ENCODE results near the gene ONECUT1. TPM values are rescaled to one million over a fixed set of nuclear protein-coding genes. Genes with fewer than 3 reads are reported as not detected.

Gene ONECUT1
- total RNA-seq, 1 experiment from 2014 or later: 1.3 TPM

DNA sequence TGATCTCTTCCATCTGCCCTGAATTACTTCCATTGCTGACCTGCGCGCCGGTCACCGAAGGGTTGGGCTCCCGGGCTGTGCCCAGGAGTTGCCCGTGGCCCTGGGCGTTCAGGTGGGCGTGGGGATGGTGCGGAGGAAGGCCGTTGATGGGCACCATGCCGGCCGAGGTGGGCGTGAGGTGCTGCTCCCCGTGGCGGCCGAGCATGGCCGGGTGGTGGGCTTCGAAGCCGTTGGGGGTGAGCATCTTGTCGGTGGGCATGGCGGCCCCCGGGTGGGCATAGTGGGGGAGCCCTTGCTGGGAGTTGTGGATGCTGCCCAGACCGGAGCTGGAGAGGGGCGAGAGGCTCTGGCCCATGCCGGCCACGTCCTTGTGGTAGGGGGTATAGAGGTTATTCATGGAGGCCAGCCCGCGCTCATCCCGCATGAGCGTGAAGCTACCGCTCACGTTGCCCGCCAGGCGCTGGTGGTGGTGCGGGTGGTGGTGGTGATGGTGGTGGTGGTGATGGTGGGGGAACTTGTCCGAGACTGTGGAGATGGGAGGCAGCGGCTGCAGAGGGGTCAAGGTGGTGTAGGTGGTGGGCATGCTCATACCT is 1.0 kb downstream of the ONECUT1 start:
- BruUV-seq (replicated peaks): no TSS peak
- POLR2A ChIA-PET: no interaction called here
- H3K4me2 ChIP-seq (ENCODE audit: low read length): 0 out of 2 replicates have a peak overlapping the region, but pooled peaks have one; percentile 70
- intact Hi-C loops (cut with micrococcal nuclease): no loop called here
- no peaks in the 10 kb centered on the region for H3K9me3 ChIP-seq (ENCODE audit: control insufficient read depth in 1 of 2, insufficient read depth in 1 of 2, low read depth in 1 of 2, low read length in 2 of 2)
- RAD21 ChIA-PET (ENCODE audit: low non-redundant PET in 1 of 2, low total read pairs in 2 of 2, uncharacterized antibody in 2 of 2, unreplicated experiment in 2 of 2): no interaction called here
- no peak overlapping the region for H2AFZ ChIP-seq (ENCODE audit: low read depth, low read length, poor library complexity, severe bottlenecking)
- no peaks in the 10 kb centered on the region for H4K20me1 ChIP-seq (ENCODE audit: insufficient read depth)
- no peak overlapping the region for H3K4me3 ChIP-seq (replicated peaks in 1 of 2; ENCODE audit: low read depth in 1 of 2, low read length in 2 of 2)
- TF ChIP-seq, protein P1, sequence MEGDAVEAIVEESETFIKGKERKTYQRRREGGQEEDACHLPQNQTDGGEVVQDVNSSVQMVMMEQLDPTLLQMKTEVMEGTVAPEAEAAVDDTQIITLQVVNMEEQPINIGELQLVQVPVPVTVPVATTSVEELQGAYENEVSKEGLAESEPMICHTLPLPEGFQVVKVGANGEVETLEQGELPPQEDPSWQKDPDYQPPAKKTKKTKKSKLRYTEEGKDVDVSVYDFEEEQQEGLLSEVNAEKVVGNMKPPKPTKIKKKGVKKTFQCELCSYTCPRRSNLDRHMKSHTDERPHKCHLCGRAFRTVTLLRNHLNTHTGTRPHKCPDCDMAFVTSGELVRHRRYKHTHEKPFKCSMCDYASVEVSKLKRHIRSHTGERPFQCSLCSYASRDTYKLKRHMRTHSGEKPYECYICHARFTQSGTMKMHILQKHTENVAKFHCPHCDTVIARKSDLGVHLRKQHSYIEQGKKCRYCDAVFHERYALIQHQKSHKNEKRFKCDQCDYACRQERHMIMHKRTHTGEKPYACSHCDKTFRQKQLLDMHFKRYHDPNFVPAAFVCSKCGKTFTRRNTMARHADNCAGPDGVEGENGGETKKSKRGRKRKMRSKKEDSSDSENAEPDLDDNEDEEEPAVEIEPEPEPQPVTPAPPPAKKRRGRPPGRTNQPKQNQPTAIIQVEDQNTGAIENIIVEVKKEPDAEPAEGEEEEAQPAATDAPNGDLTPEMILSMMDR (IDR thresholded peaks at IDR 0.05 in 2 of 3, conservative IDR thresholded peaks at IDR 0.05 in 1 of 3; ENCODE audit: borderline replicate concordance in 1 of 3, insufficient read depth in 1 of 3, low read depth in 2 of 3, low read length in 2 of 3): no peak
- TF ChIP-seq FOSL1 (IDR thresholded peaks at IDR 0.05; ENCODE audit: low read depth) (no peak), SRF (IDR thresholded peaks at IDR 0.05; ENCODE audit: low read depth) (no peak), CBX3 (IDR thresholded peaks at IDR 0.05; ENCODE audit: low read depth) (no peak), EGR1 (IDR thresholded peaks at IDR 0.05; ENCODE audit: low read depth) (no peak), EZH2phosphoT487 (IDR thresholded peaks at IDR 0.05; ENCODE audit: borderline replicate concordance) (no peak), ZNF274 (IDR thresholded peaks at IDR 0.05; ENCODE audit: low read depth, low read length) (no peak), SIN3A (IDR thresholded peaks at IDR 0.05; ENCODE audit: low read depth) (no peak), EZH2 (IDR thresholded peaks at IDR 0.05) (no peak), POLR2AphosphoS5 (IDR thresholded peaks at IDR 0.05; ENCODE audit: low read depth, low read length) (no peak), ZFX (IDR thresholded peaks at IDR 0.05) (no peak)
- TF ChIP-seq, protein P2, sequence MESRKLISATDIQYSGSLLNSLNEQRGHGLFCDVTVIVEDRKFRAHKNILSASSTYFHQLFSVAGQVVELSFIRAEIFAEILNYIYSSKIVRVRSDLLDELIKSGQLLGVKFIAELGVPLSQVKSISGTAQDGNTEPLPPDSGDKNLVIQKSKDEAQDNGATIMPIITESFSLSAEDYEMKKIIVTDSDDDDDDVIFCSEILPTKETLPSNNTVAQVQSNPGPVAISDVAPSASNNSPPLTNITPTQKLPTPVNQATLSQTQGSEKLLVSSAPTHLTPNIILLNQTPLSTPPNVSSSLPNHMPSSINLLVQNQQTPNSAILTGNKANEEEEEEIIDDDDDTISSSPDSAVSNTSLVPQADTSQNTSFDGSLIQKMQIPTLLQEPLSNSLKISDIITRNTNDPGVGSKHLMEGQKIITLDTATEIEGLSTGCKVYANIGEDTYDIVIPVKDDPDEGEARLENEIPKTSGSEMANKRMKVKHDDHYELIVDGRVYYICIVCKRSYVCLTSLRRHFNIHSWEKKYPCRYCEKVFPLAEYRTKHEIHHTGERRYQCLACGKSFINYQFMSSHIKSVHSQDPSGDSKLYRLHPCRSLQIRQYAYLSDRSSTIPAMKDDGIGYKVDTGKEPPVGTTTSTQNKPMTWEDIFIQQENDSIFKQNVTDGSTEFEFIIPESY (IDR thresholded peaks at IDR 0.05; ENCODE audit: extremely low read depth, insufficient replicate concordance, low read length): no peak
- TF ChIP-seq, protein P3, sequence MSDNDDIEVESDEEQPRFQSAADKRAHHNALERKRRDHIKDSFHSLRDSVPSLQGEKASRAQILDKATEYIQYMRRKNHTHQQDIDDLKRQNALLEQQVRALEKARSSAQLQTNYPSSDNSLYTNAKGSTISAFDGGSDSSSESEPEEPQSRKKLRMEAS (IDR thresholded peaks at IDR 0.05): no peak
- DNase-seq (ENCODE audit: low read depth, low spot score): no peak
- no peaks in the 10 kb centered on the region for H3K27me3 ChIP-seq (ENCODE audit: insufficient read depth, low read length)
- H3K4me1 ChIP-seq (ENCODE audit: control insufficient read depth in 1 of 2, insufficient read depth in 2 of 2, low read length in 2 of 2): peaks cover 2 to 9% of the 10 kb centered on the region in 2 experiments; a peak in 2 of 4 replicates
- no peaks in the 10 kb centered on the region for H3K9me2 ChIP-seq (ENCODE audit: insufficient read depth)
- H3K9ac ChIP-seq (ENCODE audit: low read length): no peak overlapping the region
- H3K79me2 ChIP-seq (ENCODE audit: insufficient read depth, low read length): no peaks in the 10 kb centered on the region
- no peak for ATAC-seq
- no peak overlapping the region for H3K27ac ChIP-seq (ENCODE audit: low read depth, low read length)
- H3K36me3 ChIP-seq (ENCODE audit: control insufficient read depth in 1 of 2, insufficient read depth in 2 of 2, low read length in 2 of 2): no peaks in the 10 kb centered on the region
- CTCF ChIA-PET: no interaction called here

Data from HCT116 (cell line).